ENCODE measurements around the gene IQGAP1. TPM values are rescaled to one million over a fixed set of nuclear protein-coding genes. Genes with fewer than 3 reads are reported as not detected.

Gene IQGAP1
- total RNA-seq, 1 donor from 2014 or later, result 350 TPM

DNA sequence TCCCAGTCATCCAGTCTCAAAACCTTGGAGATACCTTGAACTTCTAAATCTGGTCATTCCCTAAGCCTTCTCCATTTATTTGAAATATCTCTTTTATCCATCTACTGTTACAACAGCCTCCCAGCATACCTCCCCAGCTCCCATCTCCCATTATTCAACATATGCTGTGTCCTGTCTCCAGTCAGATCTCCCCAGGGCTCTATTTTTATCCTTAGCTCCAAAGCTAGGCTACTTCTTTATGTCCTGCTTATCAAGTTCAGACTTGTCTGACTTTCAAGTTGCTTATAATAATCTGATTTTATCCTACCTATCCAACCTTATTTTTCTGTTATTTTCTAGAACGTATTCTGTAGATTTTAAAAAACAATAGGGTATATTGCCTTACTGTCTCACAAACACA is 44.2 kb downstream of the IQGAP1 start:
- DNase-seq (ENCODE audit: extremely low read depth, low read depth, low spot score), result no peak

DNA sequence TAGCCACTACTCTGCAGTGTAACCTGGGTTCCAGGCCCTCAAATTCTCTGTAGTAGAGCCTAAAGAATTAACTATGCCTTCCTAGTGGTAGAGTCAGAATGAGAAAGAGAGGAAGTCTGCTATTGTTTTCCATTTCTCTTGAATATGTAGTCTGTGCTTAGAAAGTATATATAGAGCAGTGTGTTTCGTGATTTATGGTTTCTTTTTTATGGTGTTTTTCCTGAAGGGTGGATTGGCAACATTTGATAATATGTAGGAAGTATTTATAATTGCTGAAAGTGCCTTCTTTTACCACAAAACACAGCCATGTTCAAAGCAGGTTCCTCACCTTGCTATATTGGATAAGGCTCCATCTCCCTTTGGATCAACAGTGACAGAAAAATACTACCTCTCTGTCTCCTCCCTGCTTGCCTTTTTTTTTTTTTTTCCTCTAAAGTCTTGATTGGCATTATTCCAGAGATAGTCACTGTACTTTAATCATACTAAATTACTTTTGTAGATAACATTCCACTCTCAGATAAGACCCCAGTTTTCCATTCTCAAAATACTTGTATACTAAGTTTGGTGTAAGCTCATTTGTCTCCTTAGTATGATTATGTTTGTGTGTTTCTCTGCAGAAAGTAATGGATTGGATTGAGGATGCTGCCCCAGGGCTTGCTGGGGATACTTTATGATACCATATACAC is 47.8 kb downstream of the IQGAP1 start:
- DNase-seq (ENCODE audit: extremely low read depth, low read depth, low spot score), result no peak

DNA sequence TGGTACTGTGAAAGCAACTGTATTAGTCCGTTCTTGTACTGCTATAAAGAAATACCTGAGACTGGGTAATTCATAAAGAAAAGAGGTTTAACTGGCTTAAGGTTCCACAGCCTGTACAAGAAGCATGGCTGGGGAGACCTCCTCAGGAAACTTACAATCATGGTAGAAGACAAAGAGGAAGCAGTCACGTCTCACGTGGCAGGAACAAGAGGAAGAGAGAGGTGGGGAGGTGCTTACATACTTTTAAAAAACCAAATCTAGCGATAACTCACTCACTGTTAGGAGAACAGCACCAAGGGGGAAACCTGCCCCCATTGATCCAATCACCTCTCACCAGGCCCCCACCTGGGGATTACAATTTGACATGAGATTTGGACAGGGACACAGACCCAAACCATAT is 48.9 kb downstream of the IQGAP1 start:
- DNase-seq (ENCODE audit: extremely low read depth, low read depth, low spot score), result no peak

DNA sequence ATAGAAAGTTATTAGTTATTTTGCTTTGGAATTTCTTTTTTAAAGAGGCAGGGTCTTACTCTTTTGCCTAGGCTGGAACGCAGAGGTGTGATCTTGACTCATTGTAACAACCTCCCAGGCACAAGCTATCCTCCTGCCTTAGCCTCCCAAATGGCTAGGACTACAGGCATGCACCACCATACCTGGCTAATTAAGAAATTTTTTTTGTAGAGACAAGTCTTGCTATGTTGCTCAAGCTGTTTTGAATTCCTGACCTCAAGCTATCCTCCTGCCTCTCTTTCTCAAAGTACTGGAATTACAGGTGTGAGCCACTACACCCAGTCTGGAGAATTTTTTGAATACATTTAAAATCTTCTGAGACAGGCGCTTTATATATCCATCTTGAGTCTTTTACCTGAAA is 49.5 kb downstream of the IQGAP1 start:
- DNase-seq (ENCODE audit: extremely low read depth, low read depth, low spot score), result no peak

DNA sequence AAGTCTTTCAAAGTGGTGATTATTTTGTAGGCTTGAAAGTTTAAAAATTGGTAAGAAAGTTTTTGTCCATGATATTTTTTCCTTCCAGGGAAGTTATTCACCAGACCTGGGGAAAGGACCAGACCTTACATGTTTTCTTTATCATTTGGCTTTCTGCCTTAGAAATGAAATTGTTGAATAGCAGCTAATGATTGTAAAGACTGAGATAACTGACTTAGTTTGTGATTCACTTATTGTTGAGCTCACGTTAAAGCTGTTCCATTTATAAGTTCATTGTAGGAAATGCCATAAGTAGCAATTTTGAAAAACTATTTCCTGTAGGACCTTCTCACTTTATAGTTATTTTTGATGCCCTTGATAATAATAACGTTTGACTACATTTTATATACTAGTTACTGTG is 51.9 kb downstream of the IQGAP1 start:
- DNase-seq (ENCODE audit: extremely low read depth, low read depth, low spot score), result no peak

DNA sequence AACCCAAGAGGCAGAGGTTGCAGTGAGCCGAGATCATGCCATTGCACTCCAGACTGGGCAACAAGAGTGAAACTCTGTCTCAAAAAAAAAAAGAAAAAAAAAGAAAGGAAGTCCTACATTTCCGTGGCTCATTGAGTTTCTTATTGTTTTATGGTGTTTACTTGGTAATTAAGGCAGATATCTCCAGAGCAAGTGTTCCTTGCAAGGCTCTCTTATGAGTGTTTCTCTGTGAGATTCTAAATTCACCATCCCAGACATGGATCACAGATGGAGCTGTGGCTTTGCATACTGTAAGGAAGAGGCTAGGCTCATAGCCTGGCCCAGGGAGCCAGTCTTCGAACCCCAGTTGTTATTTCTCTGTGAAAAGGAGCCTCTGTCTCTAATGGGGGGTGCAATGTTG is 53.0 kb downstream of the IQGAP1 start:
- DNase-seq (ENCODE audit: extremely low read depth, low read depth, low spot score), result no peak

DNA sequence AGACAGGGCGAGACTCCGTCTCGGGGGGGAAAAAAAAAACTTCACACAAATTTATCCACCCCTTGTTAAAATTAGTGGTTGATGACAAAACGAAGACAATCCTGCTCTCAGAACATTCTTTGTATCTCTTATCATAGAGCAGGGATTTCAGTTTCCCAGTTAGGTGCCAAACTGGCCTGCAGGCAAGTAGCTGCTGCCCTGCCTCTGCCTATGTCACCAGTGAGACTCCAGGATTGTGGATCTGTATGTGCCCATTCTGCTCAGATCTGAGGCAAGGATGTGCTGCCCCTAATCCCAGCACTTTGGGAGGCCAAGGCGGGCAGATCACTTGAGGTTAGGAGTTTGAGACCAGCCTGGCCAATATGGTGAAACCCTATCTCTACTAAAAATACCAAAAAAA is 54.4 kb downstream of the IQGAP1 start:
- no peak for DNase-seq (ENCODE audit: extremely low read depth, low read depth, low spot score)

DNA sequence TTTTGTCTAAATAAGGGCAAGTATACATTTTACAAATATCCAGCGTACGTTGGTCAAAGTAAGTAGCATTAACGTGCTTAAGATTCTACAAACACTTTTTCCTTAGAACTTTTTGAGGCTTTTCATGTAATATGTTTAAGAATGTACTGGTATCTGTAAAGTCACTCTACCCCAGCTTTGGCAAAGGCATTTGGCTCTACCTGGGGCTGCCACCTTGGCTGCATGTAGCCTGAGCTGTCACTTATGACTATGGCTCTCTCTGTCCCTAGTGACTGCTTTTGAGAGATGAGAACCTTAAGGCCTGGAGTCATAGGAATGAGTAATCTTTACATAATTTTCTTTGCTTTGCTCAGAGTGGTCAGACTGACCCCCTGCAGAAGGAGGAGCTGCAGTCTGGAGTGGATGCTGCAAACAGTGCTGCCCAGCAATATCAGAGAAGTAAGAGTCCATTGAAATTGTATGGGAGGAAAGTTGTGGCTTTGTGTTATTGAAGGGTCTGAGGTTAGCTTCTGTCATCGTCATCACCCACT is 61.2 kb downstream of the IQGAP1 start:
- DNase-seq (ENCODE audit: extremely low read depth, low read depth, low spot score), result no peak

DNA sequence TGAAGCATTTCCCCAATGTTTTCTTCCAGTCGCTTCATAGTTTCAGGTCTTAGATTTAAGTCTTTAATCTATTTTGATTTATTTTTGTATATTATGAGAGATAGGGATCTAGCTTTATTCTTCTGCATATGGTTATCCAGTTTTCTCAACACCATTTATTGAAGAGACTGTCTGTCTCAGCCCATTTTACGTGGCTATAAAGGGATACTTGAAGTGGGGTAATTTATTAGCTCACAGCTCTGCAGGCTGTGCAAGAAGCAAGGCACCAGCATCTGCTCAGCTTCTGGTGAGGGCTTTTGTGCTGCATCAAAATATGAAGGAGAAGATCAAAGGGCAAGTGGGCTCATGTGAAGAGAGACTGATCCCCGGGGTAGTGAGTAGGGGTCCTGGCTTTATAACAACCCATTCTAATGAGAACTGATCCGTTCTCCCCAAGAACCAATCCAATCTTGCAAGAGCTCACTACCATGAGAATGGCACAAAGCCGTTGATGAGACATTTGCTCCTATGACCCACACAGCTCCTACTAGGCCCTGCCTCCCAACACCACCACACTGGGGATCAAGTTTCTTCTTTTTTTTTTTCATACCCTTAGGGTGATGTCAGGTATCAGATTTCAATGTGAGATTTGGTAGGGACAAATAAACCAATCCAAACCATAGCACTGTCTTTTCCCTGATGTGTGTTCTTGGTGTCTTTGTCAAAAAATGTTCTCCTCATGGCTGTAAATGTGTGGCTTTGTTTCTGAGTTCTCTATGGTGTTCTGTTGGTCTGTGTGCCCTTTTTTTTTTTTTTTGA is 63.2 kb downstream of the IQGAP1 start:
- DNase-seq (ENCODE audit: extremely low read depth, low read depth, low spot score), result no peak

DNA sequence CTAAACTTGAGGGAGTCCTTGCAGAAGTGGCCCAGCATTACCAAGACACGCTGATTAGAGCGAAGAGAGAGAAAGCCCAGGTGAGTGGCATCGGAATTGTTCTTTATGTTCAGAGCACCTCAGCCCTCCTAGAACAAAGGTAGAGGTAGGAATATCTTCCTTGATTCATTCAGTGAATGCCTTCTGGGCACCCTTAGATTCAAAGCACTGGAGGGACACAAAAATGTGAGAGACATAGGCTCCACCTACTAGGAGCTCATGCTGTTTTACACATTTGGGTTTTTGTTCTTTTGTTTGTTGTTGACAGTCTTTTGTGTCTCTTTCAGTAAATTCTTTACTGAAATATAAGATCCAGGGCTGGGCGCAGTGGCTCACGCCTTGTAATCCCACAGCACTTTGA is 68.2 kb downstream of the IQGAP1 start:
- DNase-seq (ENCODE audit: extremely low read depth, low read depth, low spot score), result no peak

DNA sequence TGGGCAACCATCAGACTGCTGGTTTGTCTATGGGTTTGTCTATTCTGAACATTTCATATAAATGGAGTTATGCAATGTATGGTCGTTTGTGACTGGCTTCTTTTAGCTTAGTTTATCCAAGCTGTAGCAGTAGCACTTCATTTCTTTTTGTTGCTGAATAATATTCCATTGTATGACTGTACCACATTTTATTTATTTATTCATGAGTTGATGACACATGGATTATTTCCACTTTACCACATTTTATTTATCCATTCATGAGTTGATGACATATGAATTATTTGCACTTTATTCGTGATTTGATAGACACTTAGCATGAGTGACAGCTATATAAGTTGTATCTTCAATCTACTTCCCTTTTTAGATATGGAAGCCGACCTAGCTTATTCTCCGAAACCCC is 70.0 kb downstream of the IQGAP1 start:
- no peak for DNase-seq (ENCODE audit: extremely low read depth, low read depth, low spot score)

DNA sequence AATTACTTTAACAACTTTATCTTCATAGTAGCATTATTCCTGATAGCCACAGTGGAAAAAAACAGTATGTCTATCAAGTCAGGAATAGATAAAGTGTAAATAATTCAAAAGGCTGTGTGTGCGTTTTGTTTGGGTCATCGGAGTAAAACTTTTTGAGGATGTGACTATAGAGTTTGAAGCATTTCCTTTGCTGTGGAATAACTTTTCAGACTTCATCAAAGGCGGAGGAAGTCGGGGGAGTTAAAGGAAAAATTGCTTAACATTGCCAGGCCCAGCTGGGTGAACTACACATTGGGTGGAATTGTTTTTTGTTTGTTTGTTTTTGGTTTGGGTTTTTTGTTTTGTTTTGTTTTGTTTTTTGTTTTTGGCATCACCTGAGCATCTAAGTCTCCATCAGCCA is 71.3 kb downstream of the IQGAP1 start:
- DNase-seq (ENCODE audit: extremely low read depth, low read depth, low spot score), result no peak

DNA sequence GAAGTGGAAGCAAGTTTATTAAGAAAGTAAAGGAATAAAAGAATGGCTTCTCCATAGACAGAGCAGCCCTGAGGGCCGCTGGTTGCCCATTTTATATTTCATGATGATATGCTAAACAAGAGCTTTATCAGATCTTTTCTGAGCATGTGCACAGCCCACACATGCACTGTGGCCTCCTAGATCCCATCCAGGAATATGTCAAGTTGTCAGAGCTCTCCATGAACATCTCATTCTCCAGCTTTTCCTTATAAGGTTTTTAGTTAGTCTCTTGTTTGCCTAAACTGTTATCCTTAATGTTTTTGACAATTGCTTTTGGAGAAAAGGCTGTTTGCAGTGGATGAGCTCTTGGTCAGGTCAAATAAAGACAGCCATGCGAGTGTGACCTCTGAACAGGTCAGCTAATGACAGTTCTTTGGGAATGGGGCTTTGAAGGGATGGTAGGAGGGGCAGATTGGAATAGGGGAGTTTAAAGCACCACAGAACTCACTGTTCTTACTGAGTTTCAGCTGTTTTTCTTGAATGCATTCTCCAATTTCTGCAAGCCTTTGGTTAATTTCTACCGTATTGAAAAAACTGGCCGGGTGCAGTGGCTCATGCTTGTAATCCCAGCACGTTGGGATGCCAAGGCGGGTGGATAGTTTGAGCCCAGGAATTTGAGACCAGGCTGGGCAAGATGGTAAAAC is 72.2 kb downstream of the IQGAP1 start:
- no peak for DNase-seq (ENCODE audit: extremely low read depth, low read depth, low spot score)

DNA sequence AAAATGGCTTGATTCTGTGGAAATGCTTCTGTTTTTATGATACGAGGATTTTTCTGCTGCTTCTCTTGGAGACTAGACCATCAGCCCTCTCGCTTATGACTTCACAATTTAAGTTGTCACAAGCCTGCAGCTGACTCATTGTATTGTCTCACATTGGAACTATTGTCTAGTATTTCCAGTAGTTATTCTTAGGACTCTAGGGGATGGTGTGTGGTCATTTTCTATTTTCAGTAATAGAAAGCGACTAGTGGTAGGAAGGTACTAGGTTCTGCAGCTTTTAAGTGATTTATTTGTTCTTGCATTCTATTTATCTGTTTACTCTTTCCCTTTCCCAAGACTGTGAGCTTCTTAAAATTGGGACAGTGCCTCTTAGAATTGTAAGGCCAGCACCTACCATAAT is 75.3 kb downstream of the IQGAP1 start:
- DNase-seq (ENCODE audit: extremely low read depth, low read depth, low spot score), result peak; percentile 88

DNA sequence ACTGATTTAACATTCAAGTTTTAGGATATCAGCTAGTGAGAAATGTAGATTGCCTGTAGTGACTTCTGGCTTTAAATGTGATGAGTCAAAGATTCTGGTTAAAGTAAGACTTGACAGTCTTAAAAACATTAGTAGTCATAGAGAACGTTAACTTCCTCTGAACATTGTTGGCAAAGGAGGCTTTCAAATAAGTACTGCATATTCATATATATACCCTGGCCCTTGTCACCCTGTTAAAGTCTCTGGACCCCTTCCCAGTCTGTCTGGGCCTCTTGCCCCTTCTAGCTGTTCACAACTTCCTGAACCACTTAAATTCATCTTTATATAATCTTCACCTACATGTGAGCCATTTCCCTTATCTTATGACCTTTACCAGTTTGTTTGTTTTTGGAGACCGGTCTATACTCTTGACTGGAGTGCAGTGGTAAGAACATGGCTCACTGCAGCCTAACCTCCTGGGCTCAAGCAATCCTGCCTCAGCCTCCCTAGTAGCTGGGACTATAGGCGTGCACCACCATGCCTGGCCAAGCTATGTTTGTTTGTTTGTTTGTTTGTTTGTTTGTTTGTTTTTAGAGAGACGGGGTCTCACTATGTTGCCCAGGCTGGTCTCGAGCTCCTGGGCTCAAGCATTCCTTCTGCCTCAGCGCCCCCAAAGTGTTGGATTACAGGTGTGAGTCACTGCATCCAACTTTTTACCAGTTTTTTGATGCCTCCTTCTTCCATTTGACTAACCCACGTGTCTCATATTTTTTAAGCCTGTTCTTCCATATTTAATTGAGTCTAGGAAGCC is 77.3 kb downstream of the IQGAP1 start:
- no peak for DNase-seq (ENCODE audit: extremely low read depth, low read depth, low spot score)

DNA sequence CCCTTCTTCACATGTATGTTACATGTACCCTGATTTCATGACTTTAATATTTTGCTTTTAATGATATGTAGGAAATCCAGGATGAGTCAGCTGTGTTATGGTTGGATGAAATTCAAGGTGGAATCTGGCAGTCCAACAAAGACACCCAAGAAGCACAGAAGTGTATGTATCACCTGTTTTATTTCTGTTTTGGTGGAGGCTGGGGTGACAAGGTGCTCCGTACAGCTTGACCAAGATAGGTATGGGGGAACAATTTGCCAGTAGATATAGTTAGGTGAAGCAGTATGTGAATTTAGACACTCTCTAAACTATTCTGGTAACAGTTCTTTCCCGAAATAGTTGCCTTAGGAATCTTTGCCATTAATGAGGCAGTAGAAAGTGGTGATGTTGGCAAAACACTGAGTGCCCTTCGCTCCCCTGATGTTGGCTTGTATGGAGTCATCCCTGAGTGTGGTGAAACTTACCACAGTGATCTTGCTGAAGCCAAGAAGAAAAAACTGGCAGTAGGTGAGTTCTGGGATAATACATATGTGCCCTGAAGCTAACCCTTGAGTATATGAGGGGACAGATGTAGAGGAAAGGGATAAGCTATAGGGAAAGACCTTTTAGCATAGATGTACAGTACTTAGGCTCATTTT is 78.0 kb downstream of the IQGAP1 start:
- DNase-seq (ENCODE audit: extremely low read depth, low read depth, low spot score), result no peak

DNA sequence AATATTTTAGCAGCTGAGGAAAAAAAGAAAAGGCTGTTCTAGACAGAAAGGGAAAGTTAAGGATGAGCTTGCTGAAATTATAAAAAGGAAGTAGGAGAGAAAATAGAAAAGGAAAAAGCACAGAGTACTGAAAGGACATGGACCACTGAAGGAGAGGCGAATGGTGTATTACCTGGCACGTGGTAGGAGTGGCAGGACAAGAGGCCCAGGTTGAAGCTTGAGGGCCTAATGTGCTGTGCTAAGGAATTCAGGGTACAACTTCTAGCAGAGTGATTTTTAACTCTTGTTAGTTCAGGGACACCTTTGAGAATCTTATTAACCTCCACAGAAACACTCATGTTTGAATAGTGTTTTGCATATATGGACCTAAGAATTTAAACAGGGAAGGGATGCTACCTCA is 81.7 kb downstream of the IQGAP1 start:
- no peak for DNase-seq (ENCODE audit: extremely low read depth, low read depth, low spot score)

DNA sequence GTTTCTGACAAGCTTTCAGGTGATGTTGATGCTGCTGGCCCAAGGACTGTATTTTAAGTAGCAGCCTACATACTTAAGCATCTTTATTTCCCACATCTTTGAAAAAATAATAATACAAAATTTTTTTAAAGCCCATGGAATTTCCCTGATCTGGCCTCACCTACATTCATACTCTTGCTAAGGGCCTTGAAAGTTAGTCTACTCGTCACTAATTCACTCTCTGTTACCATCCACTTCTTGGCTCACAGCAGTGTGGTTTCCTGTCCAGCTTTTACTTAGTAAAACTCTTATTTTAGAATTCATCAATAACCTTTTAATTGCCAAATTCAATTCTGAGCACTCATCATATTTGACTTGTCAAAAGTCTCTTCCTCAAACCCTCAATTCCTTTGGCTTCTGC is 82.4 kb downstream of the IQGAP1 start:
- no peak for DNase-seq (ENCODE audit: extremely low read depth, low read depth, low spot score)

DNA sequence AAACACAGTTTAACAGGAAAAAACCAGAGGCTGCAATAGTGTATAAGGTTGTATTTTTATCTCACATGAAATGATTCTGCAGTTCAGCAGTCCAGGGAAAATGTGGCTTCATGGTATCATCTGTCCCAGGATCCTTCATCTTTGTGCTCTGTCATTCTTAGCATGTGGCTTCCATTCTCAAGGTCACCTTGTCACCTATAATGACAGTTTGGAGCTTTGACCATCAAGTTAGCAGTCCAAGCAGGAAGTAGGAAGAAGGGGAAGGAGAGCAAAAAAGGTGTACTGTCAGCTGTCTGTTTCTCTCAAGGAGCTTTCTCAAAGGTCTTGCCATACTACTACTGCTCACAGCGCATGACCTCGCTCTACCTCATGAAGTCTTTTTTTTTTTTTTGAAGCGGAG is 83.1 kb downstream of the IQGAP1 start:
- no peak for DNase-seq (ENCODE audit: extremely low read depth, low read depth, low spot score)

DNA sequence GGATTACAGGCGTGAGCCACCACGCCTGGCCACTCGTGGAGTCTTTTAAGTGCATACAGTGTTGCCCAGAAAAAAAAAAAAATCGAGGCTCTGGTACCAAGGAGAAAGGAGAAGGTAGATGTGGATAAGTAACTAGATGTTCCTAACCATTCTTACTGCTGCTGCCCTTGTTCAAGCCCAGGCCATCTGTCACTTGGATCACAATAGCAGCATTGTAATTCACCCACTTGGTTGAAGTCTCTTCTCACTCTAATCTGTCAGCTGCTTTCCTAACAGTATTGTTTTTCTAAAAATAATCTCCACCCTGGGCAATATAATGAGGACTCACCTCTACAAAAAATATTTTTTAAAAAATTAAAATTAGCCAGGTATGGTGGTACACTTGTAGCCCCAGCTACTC is 83.7 kb downstream of the IQGAP1 start:
- DNase-seq (ENCODE audit: extremely low read depth, low read depth, low spot score), result no peak

Measured in glomerular endothelial cell (primary cell).